Body of pancreas (tissue), 4 donors: ENCODE data around the gene GPR176. TPM values are rescaled to one million over a fixed set of nuclear protein-coding genes. Genes with fewer than 3 reads are reported as not detected.
"Not testable (repeated sequence)": the region's sequence is repeated elsewhere in the genome, so short reads cannot be mapped to it uniquely, and the experiment has no call there.

Experiments
- ATAC-seq: fragments of 150-250 bp; one replicate; pipeline ENCODE4 v1.9.1; 2016
- DNase-seq, 4 donors: peaks; one replicate each; pipeline ENCODE4 v3.0.0-alpha.2; 2019
- H3K27ac ChIP-seq, 4 donors: fragments of 200-600 bp; sonication (generic); 1 replicate in 3 of 4; 2 replicates in 1 of 4; pipeline versions ENCODE4 v1.5.1 to v1.6.1; 2016 to 2019; ENCODE audit warnings: mild to moderate bottlenecking in 1 of 4, mixed read lengths in 1 of 4, moderate library complexity in 1 of 4
- H3K27me3 ChIP-seq, 2 donors: fragments of 200-600 bp; sonication (generic); one replicate each; pipeline ENCODE4 v1.6.0; 2016; ENCODE audit warnings: mild to moderate bottlenecking in 1 of 2
- H3K36me3 ChIP-seq, 2 donors: fragments of 200-600 bp; sonication (generic); replicated peaks in 1 of 2; 2 replicates each; pipeline ENCODE4 v1.5.1; 2016; ENCODE audit warnings: low read depth in 2 of 2; ENCODE audit not compliant: insufficient read depth in 1 of 2
- H3K4me1 ChIP-seq: fragments of 200-600 bp; sonication (generic); one replicate; pipeline ENCODE4 v1.6.0; 2016
- H3K4me3 ChIP-seq, 2 donors: fragments of 200-600 bp; sonication (generic); 1 replicate in 1 of 2; 2 replicates in 1 of 2; pipeline ENCODE4 v1.5.1; 2016 to 2019
- H3K9me3 ChIP-seq, 3 donors: fragments of 200-600 bp; sonication (generic); 1 replicate in 2 of 3; 2 replicates in 1 of 3; pipeline ENCODE4 v1.5.1; 2016
- POLR2A ChIP-seq, 3 donors: fragments of 450-650 bp; IDR thresholded peaks; one replicate each; pipeline ENCODE4 v1.6.1; 2016; ENCODE audit warnings: antibody characterized with exemption in 3 of 3, mild to moderate bottlenecking in 2 of 3
- WGBS, 2 donors: methylation state at CpG; one replicate each; pipeline ENCODE4 v1.1.5; 2017; 5-methylcytosine and 5-hydroxymethylcytosine counted together
- intact Hi-C: fragments of 100-400 bp; cut with DNase I; formaldehyde crosslinking; loops from one replicate; pipeline ENCODE4 v1.15.1; 2023
- total RNA-seq, 2 donors: library from RNA; depleted of rRNA; stranded (reverse); fragments of >200 nt; gene quantifications; one replicate each; pipeline ENCODE4 v1.1.0, GENCODE V29; 2016
- TF ChIP-seq, protein P1 (sequence below), 7 experiments: fragments of 450-650 bp in 4 of 7; fragments of 200-600 bp in 3 of 7; sonication (generic) in 3 of 7; IDR thresholded peaks; one replicate each; pipeline ENCODE4 v1.5.1; 2016 to 2019; ENCODE audit warnings: antibody characterized with exemption in 7 of 7

The GPR176 gene
- total RNA-seq, 2 donors from 2014 or later: 4.7 TPM; not detected in 1

DNA sequence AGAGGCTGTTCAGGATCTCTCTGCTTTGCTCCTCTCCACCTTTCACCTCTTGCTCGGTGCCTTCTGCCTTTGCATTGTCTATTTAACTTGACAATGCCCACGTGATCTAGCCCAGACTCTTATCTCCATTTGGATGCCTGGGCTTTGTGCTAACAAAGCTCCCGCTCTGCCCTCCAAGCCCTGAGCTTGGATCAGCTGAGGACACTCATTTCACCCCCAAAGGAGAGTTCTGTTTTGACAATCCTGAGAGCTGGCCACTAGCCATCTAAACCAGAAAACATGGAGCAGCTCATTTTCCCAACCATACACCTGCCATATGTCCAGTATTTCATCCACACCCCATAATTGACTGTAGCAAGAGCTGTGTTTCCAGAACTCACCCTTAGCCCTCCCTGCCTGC lies 12.8 kb downstream of the GPR176 start:
- H3K4me3 ChIP-seq: no peak overlapping the region
- ATAC-seq: no peak
- no peaks in the 10 kb centered on the region for H3K9me3 ChIP-seq
- TF ChIP-seq, protein P1, sequence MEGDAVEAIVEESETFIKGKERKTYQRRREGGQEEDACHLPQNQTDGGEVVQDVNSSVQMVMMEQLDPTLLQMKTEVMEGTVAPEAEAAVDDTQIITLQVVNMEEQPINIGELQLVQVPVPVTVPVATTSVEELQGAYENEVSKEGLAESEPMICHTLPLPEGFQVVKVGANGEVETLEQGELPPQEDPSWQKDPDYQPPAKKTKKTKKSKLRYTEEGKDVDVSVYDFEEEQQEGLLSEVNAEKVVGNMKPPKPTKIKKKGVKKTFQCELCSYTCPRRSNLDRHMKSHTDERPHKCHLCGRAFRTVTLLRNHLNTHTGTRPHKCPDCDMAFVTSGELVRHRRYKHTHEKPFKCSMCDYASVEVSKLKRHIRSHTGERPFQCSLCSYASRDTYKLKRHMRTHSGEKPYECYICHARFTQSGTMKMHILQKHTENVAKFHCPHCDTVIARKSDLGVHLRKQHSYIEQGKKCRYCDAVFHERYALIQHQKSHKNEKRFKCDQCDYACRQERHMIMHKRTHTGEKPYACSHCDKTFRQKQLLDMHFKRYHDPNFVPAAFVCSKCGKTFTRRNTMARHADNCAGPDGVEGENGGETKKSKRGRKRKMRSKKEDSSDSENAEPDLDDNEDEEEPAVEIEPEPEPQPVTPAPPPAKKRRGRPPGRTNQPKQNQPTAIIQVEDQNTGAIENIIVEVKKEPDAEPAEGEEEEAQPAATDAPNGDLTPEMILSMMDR (IDR thresholded peaks at IDR 0.05): no peak
- no peak for TF ChIP-seq POLR2A (IDR thresholded peaks at IDR 0.05)
- no peaks in the 10 kb centered on the region for H3K36me3 ChIP-seq
- intact Hi-C loops: no loop called here
- no peak overlapping the region for H3K27ac ChIP-seq
- no peaks in the 10 kb centered on the region for H3K4me1 ChIP-seq
- 80 to 84% methylated on average over 3 of the region's 3 CpGs for WGBS, 2 donors
- H3K27me3 ChIP-seq: no peaks in the 10 kb centered on the region
- DNase-seq: no peak

DNA sequence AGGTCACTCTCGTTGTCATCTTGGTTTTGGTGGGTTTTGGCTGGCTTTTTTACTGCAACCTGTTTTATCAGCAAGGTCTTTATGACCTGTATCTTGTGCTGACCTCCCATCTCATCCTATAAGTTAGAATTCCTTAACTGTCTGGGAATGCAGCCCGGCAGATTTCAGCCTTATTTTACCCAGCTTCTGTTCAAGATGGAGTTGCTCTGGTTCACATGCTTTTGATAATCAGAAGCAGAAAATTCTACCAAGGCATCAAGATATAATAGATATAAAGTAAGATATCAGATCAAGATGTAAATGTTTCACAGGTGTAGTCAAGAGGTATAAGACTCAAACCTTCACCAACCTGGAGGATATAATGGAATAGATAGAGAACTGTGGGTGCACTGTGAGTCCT lies 16.0 kb downstream of the GPR176 start:
- ATAC-seq: no peak
- Histone ChIP-seq H3K27me3 (no peaks in the 10 kb centered on the region), H3K27ac (no peak overlapping the region), H3K36me3 (no peaks in the 10 kb centered on the region), H3K4me1 (no peaks in the 10 kb centered on the region), H3K9me3 (no peaks in the 10 kb centered on the region), H3K4me3 (no peak overlapping the region)
- intact Hi-C loops: no loop called here
- WGBS, 2 donors: 73 to 77% methylated on average over 2 of the region's 2 CpGs
- DNase-seq: no peak
- no peak for TF ChIP-seq POLR2A (IDR thresholded peaks at IDR 0.05)
- TF ChIP-seq, protein P1 (IDR thresholded peaks at IDR 0.05): no peak

DNA sequence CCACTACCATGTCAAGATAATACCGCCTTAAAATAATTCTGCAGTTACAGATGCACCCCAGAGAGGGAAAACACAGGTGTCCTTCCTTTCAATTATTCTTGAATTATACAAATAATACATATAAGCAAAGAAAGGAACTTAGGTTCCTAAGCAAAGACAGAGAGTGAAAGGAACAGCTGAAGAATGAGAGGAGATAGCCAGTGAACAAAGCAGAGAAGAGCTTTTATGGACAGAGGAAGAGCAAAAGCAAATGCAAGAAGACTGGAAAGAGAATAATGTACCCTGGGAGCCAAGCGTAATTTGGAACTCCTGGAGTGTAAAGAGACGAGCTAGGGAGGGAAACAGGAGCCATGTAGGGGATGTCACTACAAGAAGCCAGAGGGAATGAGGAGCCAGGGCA lies 21.7 kb downstream of the GPR176 start:
- no peak for TF ChIP-seq POLR2A (IDR thresholded peaks at IDR 0.05)
- TF ChIP-seq, protein P1 (IDR thresholded peaks at IDR 0.05): no peak
- Histone ChIP-seq H3K27me3 (no peaks in the 10 kb centered on the region), H3K36me3 (no peaks in the 10 kb centered on the region), H3K4me1 (no peaks in the 10 kb centered on the region), H3K9me3 (no peaks in the 10 kb centered on the region), H3K4me3 (no peak overlapping the region), H3K27ac (no peak overlapping the region)
- no peak for ATAC-seq
- DNase-seq: no peak
- intact Hi-C loops: no loop called here
- 78 to 82% methylated on average over 3 of the region's 3 CpGs for WGBS, 2 donors

DNA sequence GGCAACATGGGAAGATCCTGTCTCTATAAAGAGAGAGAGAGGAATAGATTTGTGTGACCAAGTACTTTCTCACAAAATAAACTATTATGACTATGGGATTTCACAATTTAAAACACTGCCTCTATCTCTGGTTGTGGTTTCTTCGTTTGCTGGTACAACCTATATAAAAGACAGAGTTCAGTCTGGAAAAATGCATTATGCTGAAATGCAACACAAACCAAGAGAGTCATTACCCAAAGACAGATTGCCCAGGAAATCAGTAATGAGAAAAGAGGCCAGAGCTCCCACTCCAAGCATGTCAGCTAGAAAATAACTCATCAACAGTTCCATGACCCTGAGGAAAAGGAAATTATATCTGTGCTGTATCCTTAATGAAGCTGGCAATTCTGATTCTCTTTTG lies 23.2 kb downstream of the GPR176 start:
- Histone ChIP-seq H3K27ac (no peak overlapping the region), H3K4me3 (no peak overlapping the region), H3K36me3 (no peaks in the 10 kb centered on the region), H3K27me3 (no peaks in the 10 kb centered on the region), H3K4me1 (no peaks in the 10 kb centered on the region), H3K9me3 (no peaks in the 10 kb centered on the region)
- WGBS, 2 donors: 60 to 70% methylated on average over 1 of the region's 1 CpG
- DNase-seq: no peak
- ATAC-seq: no peak
- TF ChIP-seq, protein P1 (IDR thresholded peaks at IDR 0.05): no peak
- TF ChIP-seq POLR2A (IDR thresholded peaks at IDR 0.05): no peak
- intact Hi-C loops: no loop called here

DNA sequence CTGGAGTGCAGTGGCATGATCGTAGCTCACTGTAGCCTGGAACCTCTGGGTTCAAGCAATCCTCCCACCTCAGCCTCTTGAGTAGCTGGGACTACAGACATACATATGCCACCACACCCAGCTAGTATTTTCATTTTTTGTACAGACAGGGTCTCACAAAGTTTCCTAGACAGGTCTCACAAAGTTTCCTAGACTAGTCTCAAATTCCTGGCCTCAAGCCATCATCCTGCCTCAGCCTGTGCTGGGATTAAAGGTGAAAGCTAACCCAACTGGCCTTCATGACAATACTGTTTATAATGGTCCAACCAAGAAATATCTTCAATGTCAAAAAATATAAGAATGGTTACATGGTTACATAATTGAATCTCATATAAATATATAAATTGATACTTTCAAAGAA lies 24.0 kb downstream of the GPR176 start:
- intact Hi-C loops: no loop called here
- no peaks in the 10 kb centered on the region for H3K27me3 ChIP-seq
- no peaks in the 10 kb centered on the region for H3K4me1 ChIP-seq
- no peak overlapping the region for H3K27ac ChIP-seq
- TF ChIP-seq, protein P1 (IDR thresholded peaks at IDR 0.05): no peak
- no peak for TF ChIP-seq POLR2A (IDR thresholded peaks at IDR 0.05)
- H3K4me3 ChIP-seq: no peak overlapping the region
- ATAC-seq: no peak
- peak in 1 of 4 donors; percentile 10 for DNase-seq
- no peaks in the 10 kb centered on the region for H3K36me3 ChIP-seq
- WGBS, 2 donors: 100% methylated on average over 1 of the region's 1 CpG
- H3K9me3 ChIP-seq: no peaks in the 10 kb centered on the region

DNA sequence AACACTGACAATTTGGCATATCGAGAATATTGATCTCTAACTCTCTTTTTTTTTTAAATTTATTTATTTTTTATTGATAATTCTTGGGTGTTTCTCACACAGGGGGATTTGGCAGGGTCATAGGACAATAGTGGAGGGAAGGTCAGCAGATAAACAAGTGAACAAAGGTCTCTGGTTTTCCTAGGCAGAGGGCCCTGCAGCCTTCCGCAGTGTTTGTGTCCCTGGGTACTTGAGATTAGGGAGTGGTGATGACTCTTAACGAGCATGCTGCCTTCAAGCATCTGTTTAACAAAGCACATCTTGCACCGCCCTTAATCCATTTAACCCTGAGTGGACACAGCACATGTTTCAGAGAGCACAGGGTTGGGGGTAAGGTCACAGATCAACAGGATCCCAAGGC lies 27.0 kb downstream of the GPR176 start:
- intact Hi-C loops, H3K4me3 ChIP-seq, ATAC-seq, H3K9me3 ChIP-seq, H3K27ac ChIP-seq, DNase-seq, H3K27me3 ChIP-seq, H3K36me3 ChIP-seq: not testable (repeated sequence)
- 83 to 84% methylated on average over 2 to 4 of the region's 4 CpGs for WGBS, 2 donors
- H3K4me1 ChIP-seq: peaks cover 18% of the 10 kb centered on the region
